GM19324 (cell line): Measurements from ENCODE around the gene CARD8.
"Not testable (repeated sequence)": the region's sequence is repeated elsewhere in the genome, so short reads cannot be mapped to it uniquely, and the experiment has no call there.

ENCODE experiments used
- ATAC-seq: cut with Tn5 transposase; IDR thresholded peaks from one replicate; pipeline ENCODE4 v1.9.1; 2021; ENCODE audit warnings: mild to moderate bottlenecking, moderate library complexity; ENCODE audit not compliant: unreplicated experiment, low FRiP score

The CARD8 gene

GRCh38 chr19:48255376-48256303, at the start of gene CARD8:
CARD8 (minus strand) TSS chr19:48255912; CDS start chr19:48241020, 14,892 bp downstream.
- peak; percentile 59 for ATAC-seq

GRCh38 chr19:48303866-48304265, 48.2 kb upstream of the CARD8 start:
- no peak for ATAC-seq

GRCh38 chr19:48303367-48303766, 47.7 kb upstream of the CARD8 start:
- no peak for ATAC-seq

GRCh38 chr19:48302600-48302959, 46.9 kb upstream of the CARD8 start:
- ATAC-seq, result no peak

- no peak for ATAC-seq
Measured at GRCh38 chr19:48301886-48302599, 46.3 kb upstream of the CARD8 start.

- ATAC-seq, result no peak
Measured at GRCh38 chr19:48297975-48298374, 42.3 kb upstream of the CARD8 start.

GRCh38 chr19:48296963-48297734, 41.4 kb upstream of the CARD8 start:
- no peak for ATAC-seq

- ATAC-seq, result no peak
Measured at GRCh38 chr19:48295458-48295857, 39.7 kb upstream of the CARD8 start.

GRCh38 chr19:48292798-48293197, 37.1 kb upstream of the CARD8 start:
- no peak for ATAC-seq

- ATAC-seq, result not testable (repeated sequence)
Measured at GRCh38 chr19:48291489-48291815, 35.7 kb upstream of the CARD8 start.

- no peak for ATAC-seq
Measured at GRCh38 chr19:48290771-48291488, 35.2 kb upstream of the CARD8 start.

GRCh38 chr19:48290401-48290770, 34.7 kb upstream of the CARD8 start:
- no peak for ATAC-seq

- ATAC-seq, result no peak
Measured at GRCh38 chr19:48287748-48288147, 32.0 kb upstream of the CARD8 start.

- no peak for ATAC-seq
Measured at GRCh38 chr19:48284896-48285295, 29.2 kb upstream of the CARD8 start.

GRCh38 chr19:48283908-48284307, 28.2 kb upstream of the CARD8 start:
- no peak for ATAC-seq

- ATAC-seq, result no peak
Measured at GRCh38 chr19:48279747-48280146, 24.0 kb upstream of the CARD8 start.

- no peak for ATAC-seq
Measured at GRCh38 chr19:48274938-48275337, 19.2 kb upstream of the CARD8 start.

GRCh38 chr19:48274173-48274572, 18.5 kb upstream of the CARD8 start:
- ATAC-seq, result no peak

- ATAC-seq, result no peak
Measured at GRCh38 chr19:48271531-48272151, 15.9 kb upstream of the CARD8 start.

GRCh38 chr19:48269617-48270026, 13.9 kb upstream of the CARD8 start:
- not testable (repeated sequence) for ATAC-seq
